Uterus (tissue), 2 donors: ENCODE measurements around the gene NBPF20.
"Not testable (repeated sequence)": the region's sequence is repeated elsewhere in the genome, so short reads cannot be mapped to it uniquely, and the experiment has no call there.

Experiments
- CTCF ChIP-seq, 4 experiments: fragments of 200-600 bp in 2 of 4; fragments of 450-650 bp in 2 of 4; sonication (generic) in 2 of 4; IDR thresholded peaks; one replicate each; pipeline ENCODE4 v1.5.1; 2016 to 2019; ENCODE audit warnings: antibody characterized with exemption in 4 of 4, mild to moderate bottlenecking in 2 of 4, moderate library complexity in 1 of 4
- POLR2A ChIP-seq, 2 donors: fragments of 450-650 bp; IDR thresholded peaks; one replicate each; pipeline ENCODE4 v1.6.1; 2016; ENCODE audit warnings: antibody characterized with exemption in 2 of 2, mild to moderate bottlenecking in 1 of 2, moderate library complexity in 1 of 2

- TF ChIP-seq CTCF, POLR2A (IDR thresholded peaks at IDR 0.05): not testable (repeated sequence)
These were observed 18.1 kb downstream of the NBPF20 start for GRCh38 chr1:145407266-145407665.
